HepG2 (cell line): ENCODE results near the gene PDE4C. TPM values are rescaled to one million over a fixed set of nuclear protein-coding genes. Genes with fewer than 3 reads are reported as not detected.
A peak's percentile ranks its signal among the peaks of the same experiment; 100 is the strongest.

Experiments
- ASH2L ChIP-seq: fragments of 300-600, 200-600 bp; sonication (generic); IDR thresholded peaks from 2 replicates; pipeline ENCODE4 v1.7.0; 2017; ENCODE audit warnings: low read depth, mild to moderate bottlenecking, moderate library complexity, mixed read lengths, low read length; ENCODE audit not compliant: insufficient read length
- ATM ChIP-seq: fragments of 450-650 bp; IDR thresholded peaks from 2 replicates; pipeline ENCODE4 v1.7.1; 2017; ENCODE audit warnings: mild to moderate bottlenecking, borderline replicate concordance
- HNRNPK ChIP-seq: fragments of 200-400 bp; formaldehyde crosslinking; IDR thresholded peaks from 2 replicates; pipeline ENCODE4 v1.6.1; 2018; ENCODE audit warnings: low read length, low read depth, moderate library complexity, mild to moderate bottlenecking; ENCODE audit not compliant: poor library complexity, severe bottlenecking
- NBN ChIP-seq: fragments of 450-650 bp; conservative IDR thresholded peaks from 2 replicates; pipeline ENCODE4 v1.6.1; 2017
- TBX3 ChIP-seq: fragments of 450-650 bp; IDR thresholded peaks from 2 replicates; pipeline ENCODE4 v1.6.1; 2017; ENCODE audit warnings: antibody characterized with exemption, mild to moderate bottlenecking, inconsistent platforms, borderline replicate concordance
- THAP11 ChIP-seq: IDR thresholded peaks from 2 replicates; pipeline ENCODE4 v1.6.1; 2016; ENCODE audit warnings: missing biosample characterization, missing genetic modification reagents
- ZKSCAN8 ChIP-seq: IDR thresholded peaks from 2 replicates; pipeline ENCODE4 v1.6.1; 2016; ENCODE audit warnings: borderline replicate concordance, missing genetic modification reagents, missing compliant biosample characterization
- ZNF577 ChIP-seq: sonication (generic); formaldehyde crosslinking; IDR thresholded peaks from 2 replicates; pipeline ENCODE4 v1.4.0; 2020; ENCODE audit warnings: mild to moderate bottlenecking, low read depth, missing genetic modification reagents, borderline replicate concordance
- ZNF737 ChIP-seq: sonication (generic); formaldehyde crosslinking; IDR thresholded peaks from 2 replicates; pipeline ENCODE4 v1.5.0; 2020; ENCODE audit warnings: missing genetic modification reagents, mild to moderate bottlenecking, borderline replicate concordance
- polyA plus RNA-seq, 8 experiments: library from polyadenylated mRNA; depleted of rRNA in 3 of 8; stranded (reverse) in 7 of 8; unstranded in 1 of 8; fragments of >200 nt; fragmentation: Illumina TruSeq in 4 of 8; extraction: Trizol in 4 of 8; gene quantifications; 2 replicates each; pipeline versions ENCODE4 v1.2.1 to v1.2.3, GENCODE V29; 2011 to 2016; ENCODE audit warnings: low read depth in 4 of 8, missing spikeins in 1 of 8, mixed read lengths in 1 of 8; ENCODE audit not compliant: insufficient read depth in 1 of 8
- total RNA-seq, 5 experiments: library from RNA; depleted of rRNA; stranded (reverse); fragments of >200 nt; fragmentation: Illumina TruSeq; extraction: Trizol; gene quantifications; 2 replicates each; pipeline ENCODE4 v1.2.3, GENCODE V29; 2016; ENCODE audit warnings: low read depth in 1 of 5
- TF ChIP-seq, protein P1 (sequence below), 2 experiments: sonication (generic) in 1 of 2; formaldehyde crosslinking in 1 of 2; IDR thresholded peaks; 2 replicates each; pipeline versions ENCODE4 v1.6.1 to v1.9.0; 2014 to 2022; ENCODE audit warnings: antibody characterized with exemption in 1 of 2, borderline replicate concordance in 1 of 2, inconsistent platforms in 1 of 2, low read depth in 1 of 2, missing genetic modification reagents in 1 of 2
- TF ChIP-seq, protein P2 (sequence below): sonication (generic); formaldehyde crosslinking; IDR thresholded peaks from 2 replicates; pipeline ENCODE4 v1.4.0; 2020; ENCODE audit warnings: missing genetic modification reagents
- TF ChIP-seq, protein P3 (sequence below): sonication (generic); formaldehyde crosslinking; IDR thresholded peaks from 2 replicates; pipeline ENCODE4 v1.4.0; 2020; ENCODE audit warnings: missing genetic modification reagents
- TF ChIP-seq, protein P4 (sequence below): IDR thresholded peaks from 2 replicates; pipeline ENCODE4 v1.6.1; 2012; ENCODE audit warnings: low read depth, low read length, improper control_type of control experiment
- TF ChIP-seq, protein P5 (sequence below): sonication (generic); formaldehyde crosslinking; IDR thresholded peaks from 2 replicates; pipeline ENCODE4 v1.4.0; 2020; ENCODE audit warnings: missing genetic modification reagents

Gene PDE4C
- total and polyA plus RNA-seq, 2 of the 13 experiments (the other 11 are each of a cell fraction or from before 2014, with no cell fraction given), result 1.4 to 14.0 TPM

DNA sequence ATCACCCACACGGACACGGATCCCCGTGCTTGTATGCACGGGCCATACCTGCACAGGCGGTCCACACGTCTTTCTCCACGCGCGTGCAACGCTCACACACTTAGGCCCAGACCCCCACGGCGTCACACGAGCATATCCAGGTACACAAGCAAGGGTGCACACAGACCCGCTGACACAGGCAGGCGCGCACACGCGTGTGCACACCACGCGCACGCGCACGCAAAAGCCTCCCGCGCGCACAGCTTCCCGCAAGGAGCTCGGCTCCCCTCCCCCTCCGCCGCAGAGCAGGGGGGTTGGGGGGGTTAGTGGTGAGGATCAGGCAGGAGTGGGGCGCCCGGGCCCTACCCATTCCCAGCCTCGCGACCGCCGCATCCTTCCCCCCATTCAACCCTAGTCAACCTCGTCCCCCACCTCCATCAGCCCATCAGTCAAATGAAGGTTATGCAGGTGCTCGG, 22.8 kb downstream of the PDE4C start (continued):
- TF ChIP-seq, protein P1, sequence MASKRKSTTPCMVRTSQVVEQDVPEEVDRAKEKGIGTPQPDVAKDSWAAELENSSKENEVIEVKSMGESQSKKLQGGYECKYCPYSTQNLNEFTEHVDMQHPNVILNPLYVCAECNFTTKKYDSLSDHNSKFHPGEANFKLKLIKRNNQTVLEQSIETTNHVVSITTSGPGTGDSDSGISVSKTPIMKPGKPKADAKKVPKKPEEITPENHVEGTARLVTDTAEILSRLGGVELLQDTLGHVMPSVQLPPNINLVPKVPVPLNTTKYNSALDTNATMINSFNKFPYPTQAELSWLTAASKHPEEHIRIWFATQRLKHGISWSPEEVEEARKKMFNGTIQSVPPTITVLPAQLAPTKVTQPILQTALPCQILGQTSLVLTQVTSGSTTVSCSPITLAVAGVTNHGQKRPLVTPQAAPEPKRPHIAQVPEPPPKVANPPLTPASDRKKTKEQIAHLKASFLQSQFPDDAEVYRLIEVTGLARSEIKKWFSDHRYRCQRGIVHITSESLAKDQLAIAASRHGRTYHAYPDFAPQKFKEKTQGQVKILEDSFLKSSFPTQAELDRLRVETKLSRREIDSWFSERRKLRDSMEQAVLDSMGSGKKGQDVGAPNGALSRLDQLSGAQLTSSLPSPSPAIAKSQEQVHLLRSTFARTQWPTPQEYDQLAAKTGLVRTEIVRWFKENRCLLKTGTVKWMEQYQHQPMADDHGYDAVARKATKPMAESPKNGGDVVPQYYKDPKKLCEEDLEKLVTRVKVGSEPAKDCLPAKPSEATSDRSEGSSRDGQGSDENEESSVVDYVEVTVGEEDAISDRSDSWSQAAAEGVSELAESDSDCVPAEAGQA (IDR thresholded peaks at IDR 0.05; ENCODE audit: low read depth), result no peak
- TF ChIP-seq, protein P1 (CRISPR knock-in tag; IDR thresholded peaks at IDR 0.05; ENCODE audit: borderline replicate concordance), result no peak
- TF ChIP-seq, protein P2, sequence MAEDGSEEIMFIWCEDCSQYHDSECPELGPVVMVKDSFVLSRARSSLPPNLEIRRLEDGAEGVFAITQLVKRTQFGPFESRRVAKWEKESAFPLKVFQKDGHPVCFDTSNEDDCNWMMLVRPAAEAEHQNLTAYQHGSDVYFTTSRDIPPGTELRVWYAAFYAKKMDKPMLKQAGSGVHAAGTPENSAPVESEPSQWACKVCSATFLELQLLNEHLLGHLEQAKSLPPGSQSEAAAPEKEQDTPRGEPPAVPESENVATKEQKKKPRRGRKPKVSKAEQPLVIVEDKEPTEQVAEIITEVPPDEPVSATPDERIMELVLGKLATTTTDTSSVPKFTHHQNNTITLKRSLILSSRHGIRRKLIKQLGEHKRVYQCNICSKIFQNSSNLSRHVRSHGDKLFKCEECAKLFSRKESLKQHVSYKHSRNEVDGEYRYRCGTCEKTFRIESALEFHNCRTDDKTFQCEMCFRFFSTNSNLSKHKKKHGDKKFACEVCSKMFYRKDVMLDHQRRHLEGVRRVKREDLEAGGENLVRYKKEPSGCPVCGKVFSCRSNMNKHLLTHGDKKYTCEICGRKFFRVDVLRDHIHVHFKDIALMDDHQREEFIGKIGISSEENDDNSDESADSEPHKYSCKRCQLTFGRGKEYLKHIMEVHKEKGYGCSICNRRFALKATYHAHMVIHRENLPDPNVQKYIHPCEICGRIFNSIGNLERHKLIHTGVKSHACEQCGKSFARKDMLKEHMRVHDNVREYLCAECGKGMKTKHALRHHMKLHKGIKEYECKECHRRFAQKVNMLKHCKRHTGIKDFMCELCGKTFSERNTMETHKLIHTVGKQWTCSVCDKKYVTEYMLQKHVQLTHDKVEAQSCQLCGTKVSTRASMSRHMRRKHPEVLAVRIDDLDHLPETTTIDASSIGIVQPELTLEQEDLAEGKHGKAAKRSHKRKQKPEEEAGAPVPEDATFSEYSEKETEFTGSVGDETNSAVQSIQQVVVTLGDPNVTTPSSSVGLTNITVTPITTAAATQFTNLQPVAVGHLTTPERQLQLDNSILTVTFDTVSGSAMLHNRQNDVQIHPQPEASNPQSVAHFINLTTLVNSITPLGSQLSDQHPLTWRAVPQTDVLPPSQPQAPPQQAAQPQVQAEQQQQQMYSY (CRISPR knock-in tag), result no peak
- TF ChIP-seq, protein P3, sequence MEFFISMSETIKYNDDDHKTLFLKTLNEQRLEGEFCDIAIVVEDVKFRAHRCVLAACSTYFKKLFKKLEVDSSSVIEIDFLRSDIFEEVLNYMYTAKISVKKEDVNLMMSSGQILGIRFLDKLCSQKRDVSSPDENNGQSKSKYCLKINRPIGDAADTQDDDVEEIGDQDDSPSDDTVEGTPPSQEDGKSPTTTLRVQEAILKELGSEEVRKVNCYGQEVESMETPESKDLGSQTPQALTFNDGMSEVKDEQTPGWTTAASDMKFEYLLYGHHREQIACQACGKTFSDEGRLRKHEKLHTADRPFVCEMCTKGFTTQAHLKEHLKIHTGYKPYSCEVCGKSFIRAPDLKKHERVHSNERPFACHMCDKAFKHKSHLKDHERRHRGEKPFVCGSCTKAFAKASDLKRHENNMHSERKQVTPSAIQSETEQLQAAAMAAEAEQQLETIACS (CRISPR knock-in tag), result peak; percentile 92
- TF ChIP-seq ZKSCAN8 (CRISPR knock-in tag) (no peak), NBN (no peak), ASH2L (no peak), HNRNPK (peak; percentile 80), THAP11 (no peak), ZNF737 (CRISPR knock-in tag) (no peak), TBX3 (no peak), ATM (no peak), ZNF577 (no peak)
- TF ChIP-seq, protein P4, sequence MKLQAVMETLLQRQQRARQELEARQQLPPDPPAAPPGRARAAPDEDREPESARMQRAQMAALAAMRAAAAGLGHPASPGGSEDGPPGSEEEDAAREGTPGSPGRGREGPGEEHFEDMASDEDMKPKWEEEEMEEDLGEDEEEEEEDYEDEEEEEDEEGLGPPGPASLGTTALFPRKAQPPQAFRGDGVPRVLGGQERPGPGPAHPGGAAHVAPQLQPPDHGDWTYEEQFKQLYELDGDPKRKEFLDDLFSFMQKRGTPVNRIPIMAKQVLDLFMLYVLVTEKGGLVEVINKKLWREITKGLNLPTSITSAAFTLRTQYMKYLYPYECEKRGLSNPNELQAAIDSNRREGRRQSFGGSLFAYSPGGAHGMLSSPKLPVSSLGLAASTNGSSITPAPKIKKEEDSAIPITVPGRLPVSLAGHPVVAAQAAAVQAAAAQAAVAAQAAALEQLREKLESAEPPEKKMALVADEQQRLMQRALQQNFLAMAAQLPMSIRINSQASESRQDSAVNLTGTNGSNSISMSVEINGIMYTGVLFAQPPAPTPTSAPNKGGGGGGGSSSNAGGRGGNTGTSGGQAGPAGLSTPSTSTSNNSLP, result no peak
- TF ChIP-seq, protein P5, sequence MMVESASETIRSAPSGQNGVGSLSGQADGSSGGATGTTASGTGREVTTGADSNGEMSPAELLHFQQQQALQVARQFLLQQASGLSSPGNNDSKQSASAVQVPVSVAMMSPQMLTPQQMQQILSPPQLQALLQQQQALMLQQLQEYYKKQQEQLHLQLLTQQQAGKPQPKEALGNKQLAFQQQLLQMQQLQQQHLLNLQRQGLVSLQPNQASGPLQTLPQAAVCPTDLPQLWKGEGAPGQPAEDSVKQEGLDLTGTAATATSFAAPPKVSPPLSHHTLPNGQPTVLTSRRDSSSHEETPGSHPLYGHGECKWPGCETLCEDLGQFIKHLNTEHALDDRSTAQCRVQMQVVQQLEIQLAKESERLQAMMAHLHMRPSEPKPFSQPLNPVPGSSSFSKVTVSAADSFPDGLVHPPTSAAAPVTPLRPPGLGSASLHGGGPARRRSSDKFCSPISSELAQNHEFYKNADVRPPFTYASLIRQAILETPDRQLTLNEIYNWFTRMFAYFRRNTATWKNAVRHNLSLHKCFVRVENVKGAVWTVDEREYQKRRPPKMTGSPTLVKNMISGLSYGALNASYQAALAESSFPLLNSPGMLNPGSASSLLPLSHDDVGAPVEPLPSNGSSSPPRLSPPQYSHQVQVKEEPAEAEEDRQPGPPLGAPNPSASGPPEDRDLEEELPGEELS, result no peak
